H1 (cell line): Measurements from ENCODE around the gene CEP152. TPM values are rescaled to one million over a fixed set of nuclear protein-coding genes. Genes with fewer than 3 reads are reported as not detected.

ENCODE experiments used
- CTCF ChIA-PET: fragments of 300-600 bp; sonication (Branson Sonifier 250); formaldehyde crosslinking; loops from one replicate; lab custom pipeline; 2021; ENCODE audit not compliant: partially characterized antibody; lab: Charles Lee
- POLR2A ChIA-PET: fragments of 300-600 bp; sonication (Branson Sonifier 250); formaldehyde crosslinking; loops from one replicate; lab custom pipeline; 2021; ENCODE audit warnings: inconsistent platforms; ENCODE audit not compliant: partially characterized antibody; lab: Charles Lee
- DNase-seq, 2 experiments: peaks; one replicate each; pipeline versions ENCODE4 v3.0.0 to v3.0.0-alpha.2; 2010 to 2022; ENCODE audit warnings: low spot score in 2 of 2, low read depth in 1 of 2, mixed read lengths in 1 of 2
- FAIRE-seq: peaks from 2 replicates; lab custom pipeline; 2011; peaks lifted over from hg19 to GRCh38; lab: Jason Lieb, UNC
- H2AFZ ChIP-seq: 2 replicates; pipeline ENCODE4 v1.8.1; 2012; ENCODE audit warnings: low read length, inconsistent platforms
- H2AK5ac ChIP-seq: 2 replicates; pipeline ENCODE4 v1.6.1; 2013; ENCODE audit warnings: low read depth, low read length
- H2BK120ac ChIP-seq: replicated peaks from 2 replicates; pipeline ENCODE3; 2013; ENCODE audit warnings: low read depth, low read length, inconsistent platforms
- H2BK12ac ChIP-seq: 2 replicates; pipeline ENCODE4 v1.6.1; 2013; ENCODE audit warnings: low read depth, low read length
- H2BK15ac ChIP-seq: 2 replicates; pipeline ENCODE4 v1.6.1; 2013; ENCODE audit warnings: low read length
- H2BK20ac ChIP-seq: 2 replicates; pipeline ENCODE4 v1.6.1; 2013; ENCODE audit warnings: low read length
- H2BK5ac ChIP-seq: 2 replicates; pipeline ENCODE4 v1.6.1; 2013; ENCODE audit warnings: low read depth, low read length
- H3K14ac ChIP-seq: 2 replicates; pipeline ENCODE4 v1.6.1; 2013; ENCODE audit warnings: inconsistent platforms; ENCODE audit not compliant: insufficient read length
- H3K18ac ChIP-seq: 2 replicates; pipeline ENCODE4 v1.6.1; 2013; ENCODE audit warnings: low read length; ENCODE audit errors: extremely low read depth
- H3K23ac ChIP-seq: 2 replicates; pipeline ENCODE4 v1.6.1; 2013; ENCODE audit warnings: inconsistent platforms; ENCODE audit not compliant: insufficient read length
- H3K23me2 ChIP-seq: 2 replicates; pipeline ENCODE4 v1.6.1; 2013; ENCODE audit warnings: low read depth, low read length
- H3K27ac ChIP-seq: 2 replicates; pipeline ENCODE4 v1.6.1; 2011; ENCODE audit warnings: low read depth, low read length, inconsistent platforms
- H3K27me3 ChIP-seq, 4 experiments: replicated peaks in 1 of 4; 1 replicate in 1 of 4; 2 replicates in 3 of 4; pipeline versions ENCODE4 v1.6.1 to v1.8.1; 2011 to 2013; ENCODE audit warnings: low read length in 3 of 4, mild to moderate bottlenecking in 3 of 4, inconsistent platforms in 2 of 4, mixed read lengths in 2 of 4, moderate library complexity in 1 of 4; ENCODE audit not compliant: control insufficient read depth in 3 of 4, insufficient read depth in 3 of 4; ENCODE audit errors: extremely low read depth in 1 of 4
- H3K36me3 ChIP-seq, 4 experiments: 2 replicates each; pipeline versions ENCODE4 v1.6.1 to v1.8.1; 2011 to 2013; ENCODE audit warnings: mild to moderate bottlenecking in 4 of 4, low read length in 3 of 4, moderate library complexity in 2 of 4, control low read depth in 1 of 4, inconsistent platforms in 1 of 4; ENCODE audit not compliant: insufficient read depth in 4 of 4, control insufficient read depth in 2 of 4
- H3K4ac ChIP-seq: replicated peaks from 2 replicates; pipeline ENCODE3; 2013; ENCODE audit warnings: low read length, low read depth, mixed read lengths, inconsistent platforms; ENCODE audit not compliant: insufficient read length
- H3K4me1 ChIP-seq, 4 experiments: replicated peaks in 1 of 4; 1 replicate in 1 of 4; 2 replicates in 3 of 4; pipeline versions ENCODE4 v1.6.1 to v1.8.1; 2011 to 2013; ENCODE audit warnings: low read length in 3 of 4, inconsistent platforms in 2 of 4, mixed read lengths in 1 of 4; ENCODE audit not compliant: insufficient read depth in 4 of 4, control insufficient read depth in 3 of 4
- H3K4me2 ChIP-seq, 2 experiments: 2 replicates each; pipeline versions ENCODE4 v1.6.1 to v1.8.1; 2011 to 2013; ENCODE audit warnings: low read depth in 2 of 2, low read length in 2 of 2, control low read depth in 1 of 2, inconsistent platforms in 1 of 2, mild to moderate bottlenecking in 1 of 2; ENCODE audit not compliant: insufficient read depth in 1 of 2
- H3K4me3 ChIP-seq, 4 experiments: fragments of 200-600, 300-600 bp in 1 of 4; sonication (generic), shearing (Covaris generic), sonication (Bioruptor Twin) in 1 of 4; 2 replicates each; pipeline versions ENCODE4 v1.5.1 to v1.8.1; 2011 to 2016; ENCODE audit warnings: low read length in 4 of 4, low read depth in 3 of 4, control low read depth in 2 of 4, inconsistent platforms in 2 of 4, mild to moderate bottlenecking in 2 of 4, mixed read lengths in 1 of 4, moderate library complexity in 1 of 4; ENCODE audit not compliant: insufficient read depth in 2 of 4; ENCODE audit errors: extremely low read depth in 1 of 4
- H3K56ac ChIP-seq: replicated peaks from 2 replicates; pipeline ENCODE3; 2013; ENCODE audit warnings: low read depth, mild to moderate bottlenecking, mixed read lengths, low read length, inconsistent platforms; ENCODE audit not compliant: insufficient read length
- H3K79me1 ChIP-seq: 2 replicates; pipeline ENCODE4 v1.6.1; 2013; ENCODE audit warnings: low read depth, low read length, control low read depth
- H3K79me2 ChIP-seq, 2 experiments: 2 replicates each; pipeline versions ENCODE4 v1.6.1 to v1.8.1; 2012 to 2013; ENCODE audit warnings: low read length in 2 of 2, mild to moderate bottlenecking in 2 of 2, inconsistent platforms in 1 of 2; ENCODE audit not compliant: insufficient read depth in 2 of 2, control insufficient read depth in 1 of 2
- H3K9ac ChIP-seq, 4 experiments: replicated peaks in 1 of 4; 1 replicate in 1 of 4; 2 replicates in 3 of 4; pipeline versions ENCODE4 v1.6.1 to v1.8.1; 2011 to 2013; ENCODE audit warnings: low read depth in 3 of 4, low read length in 3 of 4, control low read depth in 2 of 4, mild to moderate bottlenecking in 2 of 4, moderate library complexity in 2 of 4, inconsistent platforms in 1 of 4; ENCODE audit errors: extremely low read depth in 1 of 4
- H3K9me3 ChIP-seq, 2 experiments: 2 replicates each; pipeline versions ENCODE4 v1.6.1 to v1.8.1; 2012 to 2013; ENCODE audit warnings: mild to moderate bottlenecking in 2 of 2, moderate library complexity in 2 of 2, control low read depth in 1 of 2, inconsistent platforms in 1 of 2, low read depth in 1 of 2, low read length in 1 of 2, mixed read lengths in 1 of 2; ENCODE audit not compliant: insufficient read depth in 2 of 2
- H4K20me1 ChIP-seq, 2 experiments: replicated peaks in 1 of 2; 2 replicates each; pipeline versions ENCODE3 to v1.8.1; 2011 to 2013; ENCODE audit warnings: inconsistent platforms in 2 of 2, low read length in 2 of 2, mild to moderate bottlenecking in 1 of 2; ENCODE audit not compliant: insufficient read depth in 2 of 2, control insufficient read depth in 1 of 2
- H4K5ac ChIP-seq: 2 replicates; pipeline ENCODE4 v1.6.1; 2013; ENCODE audit warnings: low read length, low read depth, mixed read lengths, inconsistent platforms; ENCODE audit not compliant: insufficient read length
- H4K8ac ChIP-seq: 2 replicates; pipeline ENCODE4 v1.8.0; 2013; ENCODE audit warnings: mild to moderate bottlenecking, moderate library complexity, low read length, inconsistent platforms; ENCODE audit not compliant: insufficient read depth; ENCODE audit errors: extremely low read depth
- H4K91ac ChIP-seq: replicated peaks from 2 replicates; pipeline ENCODE3; 2013; ENCODE audit warnings: low read length, mixed read lengths, inconsistent platforms; ENCODE audit not compliant: insufficient read length
- BACH1 ChIP-seq: IDR thresholded peaks from 2 replicates; pipeline ENCODE4 v1.6.1; 2012; ENCODE audit warnings: low read length, improper control_type of control experiment
- CHD1 ChIP-seq: IDR thresholded peaks from 2 replicates; pipeline ENCODE4 v1.6.1; 2012; ENCODE audit warnings: low read depth, low read length, improper control_type of control experiment
- CREB1 ChIP-seq: IDR thresholded peaks from 2 replicates; pipeline ENCODE4 v1.6.1; 2012; ENCODE audit warnings: inconsistent platforms
- HDAC2 ChIP-seq, 2 experiments: fragments of 300-600 bp in 1 of 2; sonication (generic) in 1 of 2; IDR thresholded peaks; 2 replicates each; pipeline ENCODE4 v1.6.1; 2011 to 2012; ENCODE audit warnings: low read depth in 2 of 2, low read length in 2 of 2, mild to moderate bottlenecking in 2 of 2, moderate library complexity in 2 of 2, borderline replicate concordance in 1 of 2, inconsistent platforms in 1 of 2
- SAP30 ChIP-seq: fragments of 300-600 bp; sonication (generic); IDR thresholded peaks from 2 replicates; pipeline ENCODE4 v1.7.1; 2012; ENCODE audit warnings: low read length, moderate library complexity, mild to moderate bottlenecking, inconsistent platforms; ENCODE audit not compliant: insufficient read depth, insufficient replicate concordance
- SP4 ChIP-seq: IDR thresholded peaks from 2 replicates; pipeline ENCODE4 v1.6.1; 2012; ENCODE audit warnings: low read length, inconsistent platforms
- SRF ChIP-seq: IDR thresholded peaks from 2 replicates; pipeline ENCODE4 v1.6.1; 2011; ENCODE audit warnings: mild to moderate bottlenecking, low read depth, low read length, moderate library complexity
- SUZ12 ChIP-seq: fragments of 200-600 bp; sonication (generic); IDR thresholded peaks from 2 replicates; pipeline ENCODE4 v1.6.1; 2012; ENCODE audit warnings: mild to moderate bottlenecking, inconsistent platforms, low read length, moderate library complexity, mixed read lengths
- ZNF274 ChIP-seq: IDR thresholded peaks from 2 replicates; pipeline ENCODE4 v1.7.0; 2012; ENCODE audit warnings: low read length, borderline replicate concordance; ENCODE audit errors: extremely low read depth
- WGBS, 2 experiments: shearing (Covaris generic) in 1 of 2; methylation state at CpG; one replicate each; pipeline versions ENCODE4 v1.1.6 to v1.1.7; 2013 to 2015; ENCODE audit warnings: low lambda C conversion rate in 2 of 2, mixed read lengths in 2 of 2, inconsistent platforms in 1 of 2, low coverage in 1 of 2, missing lambda C conversion rate in 1 of 2; ENCODE audit not compliant: insufficient replicate concordance in 2 of 2, insufficient coverage in 1 of 2, insufficient read length in 1 of 2; ENCODE audit errors: extremely low coverage in 1 of 2, missing lambda C conversion rate in 1 of 2; 5-methylcytosine and 5-hydroxymethylcytosine counted together
- polyA plus RNA-seq, 7 experiments: library from polyadenylated mRNA; depleted of rRNA in 3 of 7; stranded (reverse) in 5 of 7; unstranded in 2 of 7; fragments of >200 nt in 5 of 7; fragments of 200-250 nt in 2 of 7; gene quantifications; 1 replicate in 5 of 7; 2 replicates in 1 of 7; 4 replicates in 1 of 7; pipeline versions ENCODE4 v1.2.1 to v1.2.3, GENCODE V29; 2011 to 2013; ENCODE audit warnings: missing spikeins in 2 of 7, mixed read lengths in 2 of 7
- total RNA-seq: library from RNA; stranded (reverse); fragmentation: NEBNext Ultra II Directional; extraction: Animal tissue kit (Norgen Biotek cat#: 25700); gene quantifications from 2 replicates; pipeline ENCODE4 v1.2.1, GENCODE V29; 2021
- TF ChIP-seq, protein P1 (sequence below): IDR thresholded peaks from 2 replicates; pipeline ENCODE4 v1.6.1; 2012; ENCODE audit warnings: inconsistent platforms

Gene CEP152
- total and polyA plus RNA-seq, 2 of the 8 experiments (the other 6 are each of a cell fraction or from before 2014, with no cell fraction given) = 1.4 to 16.2 TPM

DNA sequence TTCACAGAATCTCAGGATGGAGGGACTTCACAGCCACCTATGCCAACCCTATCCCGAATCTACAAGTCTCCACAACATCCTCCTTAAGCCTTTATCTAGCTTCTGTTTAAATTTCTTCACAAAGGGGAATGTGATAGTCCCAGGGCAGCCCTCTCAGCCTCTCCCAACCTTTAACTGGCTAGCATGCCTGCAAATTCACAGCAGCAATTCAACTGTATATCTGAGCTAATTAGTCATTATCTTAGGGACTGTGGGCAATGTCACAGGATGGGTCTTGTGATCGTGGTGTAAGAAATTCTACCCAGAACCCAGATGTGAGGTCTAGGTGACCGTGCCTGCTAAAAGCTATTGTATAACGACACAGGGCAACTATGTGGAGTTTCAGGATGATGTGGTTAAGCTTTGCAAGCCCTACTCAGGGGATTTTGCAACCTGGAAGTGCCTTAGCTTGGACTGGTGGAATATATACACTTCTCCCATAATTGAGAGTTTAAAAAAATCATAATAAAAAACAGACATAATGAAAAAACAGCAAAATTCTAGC lies 99.8 kb downstream of the CEP152 start:
- H2AFZ ChIP-seq = no peak overlapping the region
- H3K79me2 ChIP-seq = no peaks in the 10 kb centered on the region
- no peak overlapping the region for H3K56ac ChIP-seq
- DNase-seq = no peak
- 84% methylated on average over 4 of the region's 4 CpGs; no CpG with 5 or more reads in 1 of the 2 experiments for WGBS, 2 experiments
- H3K23ac ChIP-seq = no peak overlapping the region
- H3K4me2 ChIP-seq = no peak overlapping the region
- no peak overlapping the region for H2BK120ac ChIP-seq
- ChIA-PET POLR2A (interaction anchor here (0.9 kb wide), 1 partner anchor 8 kb away, joined by 3 read pairs; no protein-coding TSS in a partner anchor), CTCF (interaction anchor here (0.6 kb wide), 2 partner anchors 290 to 1083 kb away, joined by 3 to 4 read pairs; no protein-coding TSS in a partner anchor)
- no peaks in the 10 kb centered on the region for H3K4me1 ChIP-seq
- no peak overlapping the region for H3K27ac ChIP-seq
- H2BK5ac ChIP-seq = no peak overlapping the region
- no peak overlapping the region for H2AK5ac ChIP-seq
- H2BK20ac ChIP-seq = no peak overlapping the region
- H4K91ac ChIP-seq = no peak overlapping the region
- no peak overlapping the region for H3K4me3 ChIP-seq
- no peak overlapping the region for H4K8ac ChIP-seq
- H3K23me2 ChIP-seq = no peaks in the 10 kb centered on the region
- no peak overlapping the region for H2BK12ac ChIP-seq
- H3K14ac ChIP-seq = no peak overlapping the region
- H3K27me3 ChIP-seq = no peaks in the 10 kb centered on the region
- H3K9ac ChIP-seq = no peak overlapping the region
- FAIRE-seq = no peak
- no peak overlapping the region for H3K18ac ChIP-seq
- H3K36me3 ChIP-seq = no peaks in the 10 kb centered on the region; a peak in 2 of 8 replicates
- no peak overlapping the region for H2BK15ac ChIP-seq
- H4K20me1 ChIP-seq = no peaks in the 10 kb centered on the region
- no peak overlapping the region for H3K4ac ChIP-seq
- no peak overlapping the region for H4K5ac ChIP-seq
- H3K79me1 ChIP-seq = no peaks in the 10 kb centered on the region
- H3K9me3 ChIP-seq = peaks cover 0 to 3% of the 10 kb centered on the region in 2 experiments; a peak in 1 of 4 replicates
- TF ChIP-seq HDAC2 (IDR thresholded peaks at IDR 0.05; ENCODE audit: borderline replicate concordance in 1 of 2, low read depth in 2 of 2, low read length in 2 of 2) (no peak), SUZ12 (no peak), SAP30 (no peak), SP4 (no peak), BACH1 (no peak), CHD1 (no peak), ZNF274 (no peak), SRF (no peak), CREB1 (no peak)
- TF ChIP-seq, protein P1, sequence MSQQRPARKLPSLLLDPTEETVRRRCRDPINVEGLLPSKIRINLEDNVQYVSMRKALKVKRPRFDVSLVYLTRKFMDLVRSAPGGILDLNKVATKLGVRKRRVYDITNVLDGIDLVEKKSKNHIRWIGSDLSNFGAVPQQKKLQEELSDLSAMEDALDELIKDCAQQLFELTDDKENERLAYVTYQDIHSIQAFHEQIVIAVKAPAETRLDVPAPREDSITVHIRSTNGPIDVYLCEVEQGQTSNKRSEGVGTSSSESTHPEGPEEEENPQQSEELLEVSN = no peak
